RPMI8226 (cell line): ENCODE results near the gene FIG4.
"Not testable (repeated sequence)": the region's sequence is repeated elsewhere in the genome, so short reads cannot be mapped to it uniquely, and the experiment has no call there.

Source experiments
- DNase-seq: peaks from one replicate; pipeline ENCODE4 v3.0.0-alpha.2; 2015

The FIG4 gene

GRCh38 chr6:109864050-109864449, 173.0 kb downstream of the FIG4 start:
- DNase-seq = no peak

DNA sequence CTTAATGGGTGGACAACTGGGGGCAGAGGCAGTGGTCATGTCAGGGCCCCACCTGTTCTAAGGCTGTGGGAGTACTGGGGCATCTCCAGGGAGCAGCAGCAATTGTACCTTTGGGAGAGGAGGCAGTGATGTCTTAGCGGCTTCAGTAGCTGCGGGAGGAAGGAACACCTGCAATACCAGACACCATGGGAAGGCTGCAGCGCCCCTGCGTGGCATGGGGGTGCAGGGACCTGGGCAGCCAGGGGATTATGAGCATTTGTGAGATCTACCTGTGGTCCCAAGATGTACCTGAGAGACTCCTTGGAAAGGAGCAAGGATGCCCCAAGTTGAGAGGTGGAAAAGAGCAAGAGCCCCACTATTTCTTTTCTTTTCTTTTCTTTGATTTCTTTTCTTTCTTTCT, 174.9 kb downstream of the FIG4 start:
- DNase-seq = no peak

DNA sequence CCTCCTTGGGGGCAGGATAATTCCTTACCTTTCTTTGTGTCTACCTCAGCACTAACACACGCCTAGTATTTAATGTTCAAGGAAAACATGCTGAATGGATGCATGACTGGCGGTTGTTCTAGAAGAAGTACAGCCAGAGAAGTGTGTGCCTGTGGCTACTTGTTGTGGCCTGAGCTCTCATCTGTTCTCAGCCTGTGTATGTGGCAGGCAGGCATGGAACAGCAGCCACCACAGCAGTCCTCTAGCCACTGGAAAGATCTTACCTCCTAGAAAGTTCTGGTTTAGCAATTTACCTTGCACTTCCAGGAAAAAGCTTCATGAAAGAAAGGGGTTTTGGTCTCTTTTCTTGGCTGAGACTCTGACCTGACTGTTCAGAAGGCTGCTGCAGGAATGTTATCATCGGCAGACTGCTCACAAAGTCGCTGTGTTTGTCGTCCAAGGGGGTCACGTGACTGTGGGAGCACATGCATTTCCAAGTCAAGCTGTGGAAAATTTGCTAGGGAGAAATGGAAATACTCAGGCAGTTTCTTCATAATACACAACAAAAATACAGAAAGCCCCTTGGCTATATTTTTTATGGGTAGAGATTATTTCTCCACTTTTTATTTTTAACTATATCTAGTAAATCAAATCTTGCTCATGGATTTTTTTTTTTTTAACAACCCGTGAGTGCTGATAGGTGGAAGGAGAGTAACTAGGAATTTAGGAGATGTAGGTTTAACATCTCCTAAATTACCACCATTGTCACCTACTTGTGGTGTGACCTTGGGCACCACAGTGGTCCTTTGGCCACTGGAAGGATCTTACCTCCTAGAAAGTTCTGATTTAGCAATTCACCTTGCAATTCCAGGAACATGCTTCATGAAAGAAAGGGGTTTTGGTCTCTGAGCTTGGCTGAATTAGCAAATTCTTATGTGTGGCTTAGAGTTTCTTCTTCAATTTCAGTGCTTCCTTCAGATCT, 176.2 kb downstream of the FIG4 start:
- no peak for DNase-seq

DNA sequence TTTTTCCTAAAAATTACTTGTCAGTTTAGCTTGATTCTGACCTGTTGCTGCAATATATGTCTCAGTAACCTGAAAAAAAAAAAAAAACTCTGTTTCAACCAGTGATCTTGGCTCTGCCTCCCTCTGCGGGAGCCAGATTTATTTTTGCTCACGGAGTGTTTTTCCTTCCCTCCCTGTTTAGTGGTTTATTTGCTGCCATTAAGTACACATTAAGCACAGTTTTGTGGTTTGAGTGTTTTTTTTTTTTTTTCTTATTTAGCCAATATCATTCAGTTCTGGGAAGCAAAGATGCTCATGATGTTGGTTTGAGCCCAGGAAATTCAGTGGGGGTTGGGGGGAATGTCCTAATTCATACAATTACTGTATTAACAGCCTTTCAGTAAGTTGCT, 176.9 kb downstream of the FIG4 start:
- no peak for DNase-seq

GRCh38 chr6:109869398-109870088, 178.4 kb downstream of the FIG4 start:
- not testable (repeated sequence) for DNase-seq

- no peak for DNase-seq
These were observed 179.0 kb downstream of the FIG4 start for GRCh38 chr6:109870089-109870410.

DNA sequence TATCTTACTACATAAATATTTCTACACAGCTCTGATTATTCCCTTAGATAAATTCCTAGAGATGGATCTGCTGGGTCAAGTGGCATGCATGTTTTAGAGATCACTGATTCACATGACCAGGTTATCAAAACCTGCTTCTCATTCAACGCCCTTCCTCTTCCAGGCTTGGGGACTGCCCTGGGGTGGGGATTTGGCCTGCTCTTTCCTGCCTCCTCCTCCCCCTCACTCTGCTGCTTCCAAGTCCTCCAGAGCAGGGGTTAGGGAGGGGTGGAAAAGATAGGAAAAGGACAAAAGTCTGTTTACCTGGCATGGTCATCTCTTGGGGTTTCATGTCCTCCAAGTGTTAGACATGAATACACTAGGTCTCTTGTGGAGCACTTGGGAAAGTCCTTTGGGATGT, 181.5 kb downstream of the FIG4 start:
- no peak for DNase-seq

GRCh38 chr6:109872968-109873545, 182.0 kb downstream of the FIG4 start:
- DNase-seq = no peak

DNA sequence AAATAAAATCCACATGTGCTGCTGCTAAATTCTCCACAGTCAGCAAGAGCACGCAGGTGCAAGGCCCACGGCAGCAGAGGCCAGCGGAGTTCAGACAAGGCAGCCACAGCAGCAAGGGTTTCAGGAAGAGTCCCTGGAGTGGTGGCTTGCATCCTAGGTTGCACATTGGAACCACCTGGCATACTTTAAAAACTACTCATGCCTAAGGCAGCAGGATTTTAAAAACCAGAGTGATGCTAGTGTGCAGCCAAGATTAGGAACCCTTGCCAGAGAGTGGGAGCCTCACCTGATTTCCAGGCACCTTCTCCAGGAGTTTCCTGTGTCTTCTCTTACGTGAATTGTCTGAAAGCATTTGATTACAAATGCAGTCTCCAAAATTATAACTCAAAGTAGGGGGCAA, 183.0 kb downstream of the FIG4 start:
- peak; percentile 16 for DNase-seq

- no peak for DNase-seq
These were observed 183.5 kb downstream of the FIG4 start for GRCh38 chr6:109874621-109875020.
